Astrocyte of the hippocampus (primary cell): Measurements from ENCODE around the gene CCBE1.

Experiments
- DNase-seq: peaks from one replicate; pipeline ENCODE4 v3.0.0; 2011; ENCODE audit warnings: low read depth, low spot score

CCBE1 gene

GRCh38 chr18:59571902-59572301 lies 125.3 kb downstream of the CCBE1 start:
- no peak for DNase-seq

GRCh38 chr18:59570796-59571195 lies 126.4 kb downstream of the CCBE1 start:
- DNase-seq, result no peak

- DNase-seq, result no peak
These were observed 127.0 kb downstream of the CCBE1 start for GRCh38 chr18:59570101-59570775.

GRCh38 chr18:59569390-59569791 lies 127.8 kb downstream of the CCBE1 start:
- no peak for DNase-seq

GRCh38 chr18:59567431-59567830 lies 129.8 kb downstream of the CCBE1 start:
- no peak for DNase-seq

- DNase-seq, result no peak
These were observed 130.7 kb downstream of the CCBE1 start for GRCh38 chr18:59566533-59566971.

GRCh38 chr18:59565957-59566356 lies 131.3 kb downstream of the CCBE1 start:
- DNase-seq, result no peak

GRCh38 chr18:59564561-59564960 lies 132.7 kb downstream of the CCBE1 start:
- no peak for DNase-seq

- DNase-seq, result no peak
These were observed 133.9 kb downstream of the CCBE1 start for GRCh38 chr18:59563176-59563785.

GRCh38 chr18:59562751-59563150 lies 134.5 kb downstream of the CCBE1 start:
- DNase-seq, result no peak

GRCh38 chr18:59561612-59562011 lies 135.6 kb downstream of the CCBE1 start:
- DNase-seq, result no peak

- DNase-seq, result no peak
These were observed 136.7 kb downstream of the CCBE1 start for GRCh38 chr18:59560556-59560955.

- DNase-seq, result no peak
These were observed 137.7 kb downstream of the CCBE1 start for GRCh38 chr18:59559528-59559927.

- DNase-seq, result no peak
These were observed 141.1 kb downstream of the CCBE1 start for GRCh38 chr18:59555995-59556659.

GRCh38 chr18:59554796-59555335 lies 142.4 kb downstream of the CCBE1 start:
- no peak for DNase-seq

- no peak for DNase-seq
These were observed 143.9 kb downstream of the CCBE1 start for GRCh38 chr18:59553273-59553870.

- no peak for DNase-seq
These were observed 145.2 kb downstream of the CCBE1 start for GRCh38 chr18:59551902-59552635.

GRCh38 chr18:59550174-59550516 lies 147.1 kb downstream of the CCBE1 start:
- DNase-seq, result no peak

- peak; percentile 51 for DNase-seq
These were observed 147.6 kb downstream of the CCBE1 start for GRCh38 chr18:59549503-59550173.

GRCh38 chr18:59547581-59548182 lies 149.5 kb downstream of the CCBE1 start:
- peak; percentile 42 for DNase-seq

- peak; percentile 31 for DNase-seq
These were observed 151.0 kb downstream of the CCBE1 start for GRCh38 chr18:59546188-59546587.
